Body of pancreas (tissue), 4 donors: Measurements from ENCODE around the gene ARFIP2. TPM values are rescaled to one million over a fixed set of nuclear protein-coding genes. Genes with fewer than 3 reads are reported as not detected.

Experiments
- ATAC-seq: fragments of 150-250 bp; one replicate; pipeline ENCODE4 v1.9.1; 2016
- DNase-seq, 4 donors: peaks; one replicate each; pipeline ENCODE4 v3.0.0-alpha.2; 2019
- H3K27ac ChIP-seq, 4 donors: fragments of 200-600 bp; sonication (generic); 1 replicate in 3 of 4; 2 replicates in 1 of 4; pipeline versions ENCODE4 v1.5.1 to v1.6.1; 2016 to 2019; ENCODE audit warnings: mild to moderate bottlenecking in 1 of 4, mixed read lengths in 1 of 4, moderate library complexity in 1 of 4
- H3K27me3 ChIP-seq, 2 donors: fragments of 200-600 bp; sonication (generic); one replicate each; pipeline ENCODE4 v1.6.0; 2016; ENCODE audit warnings: mild to moderate bottlenecking in 1 of 2
- H3K36me3 ChIP-seq, 2 donors: fragments of 200-600 bp; sonication (generic); replicated peaks in 1 of 2; 2 replicates each; pipeline ENCODE4 v1.5.1; 2016; ENCODE audit warnings: low read depth in 2 of 2; ENCODE audit not compliant: insufficient read depth in 1 of 2
- H3K4me1 ChIP-seq: fragments of 200-600 bp; sonication (generic); one replicate; pipeline ENCODE4 v1.6.0; 2016
- H3K4me3 ChIP-seq, 2 donors: fragments of 200-600 bp; sonication (generic); 1 replicate in 1 of 2; 2 replicates in 1 of 2; pipeline ENCODE4 v1.5.1; 2016 to 2019
- H3K9me3 ChIP-seq, 3 donors: fragments of 200-600 bp; sonication (generic); 1 replicate in 2 of 3; 2 replicates in 1 of 3; pipeline ENCODE4 v1.5.1; 2016
- POLR2A ChIP-seq, 3 donors: fragments of 450-650 bp; IDR thresholded peaks; one replicate each; pipeline ENCODE4 v1.6.1; 2016; ENCODE audit warnings: antibody characterized with exemption in 3 of 3, mild to moderate bottlenecking in 2 of 3
- WGBS, 2 donors: methylation state at CpG; one replicate each; pipeline ENCODE4 v1.1.5; 2017; 5-methylcytosine and 5-hydroxymethylcytosine counted together
- intact Hi-C: fragments of 100-400 bp; cut with DNase I; formaldehyde crosslinking; loops from one replicate; pipeline ENCODE4 v1.15.1; 2023
- total RNA-seq, 2 donors: library from RNA; depleted of rRNA; stranded (reverse); fragments of >200 nt; gene quantifications; one replicate each; pipeline ENCODE4 v1.1.0, GENCODE V29; 2016
- TF ChIP-seq, protein P1 (sequence below), 7 experiments: fragments of 450-650 bp in 4 of 7; fragments of 200-600 bp in 3 of 7; sonication (generic) in 3 of 7; IDR thresholded peaks; one replicate each; pipeline ENCODE4 v1.5.1; 2016 to 2019; ENCODE audit warnings: antibody characterized with exemption in 7 of 7

Gene ARFIP2
- total RNA-seq, 2 donors from 2014 or later = 47.2 to 82.7 TPM

DNA sequence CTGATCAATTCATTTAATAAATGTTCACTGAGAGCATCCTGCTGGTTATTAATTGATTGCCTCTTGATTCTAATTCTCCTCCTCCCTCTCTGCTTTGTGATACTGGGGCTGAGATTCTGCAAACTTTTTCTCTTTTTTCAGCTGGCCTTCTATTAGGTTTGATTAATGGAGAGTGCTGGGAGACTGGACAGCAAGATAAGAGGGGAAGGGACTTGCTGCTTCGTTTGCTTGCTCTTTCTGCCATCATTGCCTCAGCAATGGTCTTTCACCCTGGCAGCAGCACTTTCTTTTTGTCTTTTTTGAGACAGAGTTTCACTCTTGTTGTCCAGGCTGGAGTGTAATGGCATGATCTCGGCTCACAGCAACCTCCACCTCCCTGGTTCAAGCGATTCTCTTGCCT lies 23.0 kb upstream of the ARFIP2 start:
- Histone ChIP-seq H3K27ac (no peak overlapping the region), H3K4me1 (no peaks in the 10 kb centered on the region), H3K4me3 (no peak overlapping the region), H3K27me3 (no peaks in the 10 kb centered on the region), H3K36me3 (no peaks in the 10 kb centered on the region), H3K9me3 (no peaks in the 10 kb centered on the region)
- 67 to 80% methylated on average over 3 of the region's 3 CpGs for WGBS, 2 donors
- TF ChIP-seq POLR2A (IDR thresholded peaks at IDR 0.05) = no peak
- TF ChIP-seq, protein P1, sequence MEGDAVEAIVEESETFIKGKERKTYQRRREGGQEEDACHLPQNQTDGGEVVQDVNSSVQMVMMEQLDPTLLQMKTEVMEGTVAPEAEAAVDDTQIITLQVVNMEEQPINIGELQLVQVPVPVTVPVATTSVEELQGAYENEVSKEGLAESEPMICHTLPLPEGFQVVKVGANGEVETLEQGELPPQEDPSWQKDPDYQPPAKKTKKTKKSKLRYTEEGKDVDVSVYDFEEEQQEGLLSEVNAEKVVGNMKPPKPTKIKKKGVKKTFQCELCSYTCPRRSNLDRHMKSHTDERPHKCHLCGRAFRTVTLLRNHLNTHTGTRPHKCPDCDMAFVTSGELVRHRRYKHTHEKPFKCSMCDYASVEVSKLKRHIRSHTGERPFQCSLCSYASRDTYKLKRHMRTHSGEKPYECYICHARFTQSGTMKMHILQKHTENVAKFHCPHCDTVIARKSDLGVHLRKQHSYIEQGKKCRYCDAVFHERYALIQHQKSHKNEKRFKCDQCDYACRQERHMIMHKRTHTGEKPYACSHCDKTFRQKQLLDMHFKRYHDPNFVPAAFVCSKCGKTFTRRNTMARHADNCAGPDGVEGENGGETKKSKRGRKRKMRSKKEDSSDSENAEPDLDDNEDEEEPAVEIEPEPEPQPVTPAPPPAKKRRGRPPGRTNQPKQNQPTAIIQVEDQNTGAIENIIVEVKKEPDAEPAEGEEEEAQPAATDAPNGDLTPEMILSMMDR (IDR thresholded peaks at IDR 0.05) = no peak
- intact Hi-C loops = loop anchor here (5.0 kb wide), 1 partner anchor 62 kb away; the partner anchor contains the start of gene HPX
- DNase-seq (no peak), ATAC-seq (no peak)

DNA sequence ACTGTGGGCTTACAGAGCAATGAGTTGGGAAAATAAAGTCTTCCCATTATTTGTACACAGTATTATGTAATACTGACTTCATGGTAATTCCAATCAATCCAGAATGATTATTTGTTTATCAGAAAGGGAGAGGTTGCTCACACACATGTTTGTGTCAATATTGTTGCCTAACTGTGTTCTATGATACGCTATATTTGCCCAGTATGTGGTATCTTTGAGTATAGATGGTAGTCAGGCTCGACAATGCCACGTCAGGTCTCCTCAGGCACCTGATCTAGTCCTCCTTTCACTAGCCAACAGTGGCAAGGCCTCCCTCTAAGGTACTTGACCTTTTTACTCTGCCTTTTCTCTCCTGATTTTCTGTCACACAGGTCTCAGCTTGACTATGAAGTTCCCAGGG lies 21.3 kb upstream of the ARFIP2 start:
- Histone ChIP-seq H3K36me3 (peaks cover 0 to 2% of the 10 kb centered on the region in 2 donors), H3K4me1 (no peaks in the 10 kb centered on the region), H3K4me3 (no peak overlapping the region), H3K9me3 (no peaks in the 10 kb centered on the region), H3K27me3 (no peaks in the 10 kb centered on the region), H3K27ac (no peak overlapping the region)
- 79 to 88% methylated on average over 3 of the region's 3 CpGs for WGBS, 2 donors
- intact Hi-C loops = loop anchor here (5.0 kb wide), 1 partner anchor 60 kb away; the partner anchor contains the start of gene HPX
- TF ChIP-seq POLR2A (IDR thresholded peaks at IDR 0.05) = no peak
- TF ChIP-seq, protein P1 (IDR thresholded peaks at IDR 0.05) = no peak
- DNase-seq (no peak), ATAC-seq (no peak)

DNA sequence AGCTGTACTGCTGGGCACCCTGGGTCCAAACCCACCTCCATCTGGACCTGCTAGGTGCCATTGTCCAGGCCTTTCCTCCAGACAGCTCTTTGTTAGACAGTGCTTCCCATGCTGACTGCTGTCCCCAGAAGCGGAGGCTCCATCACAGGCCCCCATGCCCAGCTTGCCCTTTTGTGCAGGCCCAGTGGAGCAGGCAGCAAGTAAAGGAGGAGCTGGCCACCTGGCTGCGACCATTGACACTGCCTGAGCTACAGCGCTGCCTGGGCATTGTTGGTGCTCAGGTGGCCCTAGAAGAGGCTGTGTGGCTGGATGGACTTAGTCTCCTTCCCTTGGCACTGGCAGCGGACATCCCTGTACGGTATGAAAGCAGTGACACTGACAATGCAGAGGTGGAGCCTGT lies 17.4 kb upstream of the ARFIP2 start:
- Histone ChIP-seq H3K27ac (no peak overlapping the region), H3K9me3 (no peaks in the 10 kb centered on the region), H3K4me1 (no peaks in the 10 kb centered on the region), H3K27me3 (no peaks in the 10 kb centered on the region), H3K4me3 (no peak overlapping the region), H3K36me3 (peaks cover 0 to 2% of the 10 kb centered on the region in 2 donors)
- TF ChIP-seq, protein P1 (IDR thresholded peaks at IDR 0.05) = no peak
- no peak for TF ChIP-seq POLR2A (IDR thresholded peaks at IDR 0.05)
- no peak for DNase-seq
- intact Hi-C loops = no loop called here
- ATAC-seq = no peak
- 81 to 91% methylated on average over 3 to 5 of the region's 5 CpGs for WGBS, 2 donors

DNA sequence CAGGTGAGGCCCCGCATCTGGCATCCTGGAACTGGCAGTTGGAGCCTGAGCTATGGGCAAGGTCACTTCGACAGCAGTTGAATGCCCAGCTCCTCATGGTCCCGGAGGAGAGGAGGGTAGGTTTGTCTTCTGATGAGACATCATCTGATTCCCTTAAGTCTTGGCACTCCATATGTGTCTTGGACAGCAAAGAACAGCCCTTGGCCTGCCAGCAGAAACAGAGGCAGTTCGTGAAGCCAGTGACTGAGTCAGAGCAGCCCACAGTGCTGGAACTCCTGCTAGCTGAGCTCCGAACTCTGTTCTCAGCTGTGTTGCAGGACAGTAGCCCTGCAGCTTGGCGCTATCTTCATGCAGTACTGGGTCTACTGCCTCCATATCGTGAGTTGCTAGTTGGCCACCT lies 17.0 kb upstream of the ARFIP2 start:
- no peak for ATAC-seq
- 61 to 64% methylated on average over 5 to 7 of the region's 7 CpGs for WGBS, 2 donors

More for the DNA sequence above, 17.0 kb upstream of the ARFIP2 start:
- Histone ChIP-seq H3K36me3 (peaks cover 0 to 2% of the 10 kb centered on the region in 2 donors), H3K27me3 (no peaks in the 10 kb centered on the region), H3K4me1 (no peaks in the 10 kb centered on the region), H3K27ac (no peak overlapping the region), H3K4me3 (no peak overlapping the region), H3K9me3 (no peaks in the 10 kb centered on the region)
- no peak for DNase-seq
- intact Hi-C loops = no loop called here
- no peak for TF ChIP-seq POLR2A (IDR thresholded peaks at IDR 0.05)
- TF ChIP-seq, protein P1 (IDR thresholded peaks at IDR 0.05) = no peak
